Measurements from ENCODE around the gene HASPIN. TPM values are rescaled to one million over a fixed set of nuclear protein-coding genes. Genes with fewer than 3 reads are reported as not detected.

Gene HASPIN
- total and polyA plus RNA-seq, 2 of the 13 experiments (the other 11 are each of a cell fraction or from before 2014, with no cell fraction given) = 2.7 to 8.1 TPM

GRCh38 chr17:3723556-3724377 lies at the start of gene HASPIN (continued):
- TF ChIP-seq CBX2 (IDR thresholded peaks at IDR 0.05; ENCODE audit: low read depth, low read length) = no peak
- 0 out of 2 replicates have a peak, but pooled peaks have one; percentile 75 for TF ChIP-seq CBX2 (CRISPR knock-in tag; IDR thresholded peaks at IDR 0.05; ENCODE audit: low read depth)
- TF ChIP-seq ARID2 (CRISPR knock-in tag; IDR thresholded peaks at IDR 0.05; ENCODE audit: borderline replicate concordance) = peak; percentile 91
- no peak for TF ChIP-seq NFE2 (CRISPR knock-in tag; IDR thresholded peaks at IDR 0.05)
- TF ChIP-seq ZNF552 (CRISPR knock-in tag; IDR thresholded peaks at IDR 0.05; ENCODE audit: borderline replicate concordance) = peak; percentile 42
- peak; percentile 95 for TF ChIP-seq MED8 (CRISPR knock-in tag; IDR thresholded peaks at IDR 0.05; ENCODE audit: insufficient replicate concordance)
- no peak for TF ChIP-seq NCOA5 (CRISPR knock-in tag; IDR thresholded peaks at IDR 0.05)
- TF ChIP-seq ZNF124 (CRISPR knock-in tag; IDR thresholded peaks at IDR 0.05) = peak; percentile 89
- peak; percentile 83 for TF ChIP-seq RELA (CRISPR knock-in tag; IDR thresholded peaks at IDR 0.05)
- TF ChIP-seq, protein P1, sequence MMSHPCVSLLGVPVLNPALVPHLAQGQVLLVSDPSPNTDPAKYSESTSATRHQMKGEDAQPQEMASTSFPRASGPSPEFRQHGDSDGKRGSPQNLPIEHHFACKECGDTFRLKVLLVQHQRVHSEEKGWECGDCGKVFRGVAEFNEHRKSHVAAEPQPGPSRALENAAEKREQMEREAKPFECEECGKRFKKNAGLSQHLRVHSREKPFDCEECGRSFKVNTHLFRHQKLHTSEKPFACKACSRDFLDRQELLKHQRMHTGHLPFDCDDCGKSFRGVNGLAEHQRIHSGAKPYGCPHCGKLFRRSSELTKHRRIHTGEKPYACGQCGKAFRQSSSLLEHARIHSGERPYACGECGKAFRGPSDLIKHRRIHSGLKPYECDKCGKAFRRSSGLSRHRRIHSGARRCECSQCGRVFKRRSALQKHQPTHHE (CRISPR knock-in tag; IDR thresholded peaks at IDR 0.05; ENCODE audit: borderline replicate concordance) = 0 out of 2 replicates have a peak, but pooled peaks have one; percentile 57
- TF ChIP-seq ASH2L (IDR thresholded peaks at IDR 0.05; ENCODE audit: insufficient read length, low read depth, low read length) = peak; percentile 70
- TF ChIP-seq SOX6 (IDR thresholded peaks at IDR 0.05) = no peak
- TF ChIP-seq SOX6 (CRISPR knock-in tag; IDR thresholded peaks at IDR 0.05) = peak; percentile 79
- TF ChIP-seq ZNF350 (CRISPR knock-in tag; IDR thresholded peaks at IDR 0.05; ENCODE audit: borderline replicate concordance, low read depth) = peak; percentile 70
- peak; percentile 45 for TF ChIP-seq SKI (IDR thresholded peaks at IDR 0.05; ENCODE audit: partially characterized antibody)
- no peak for TF ChIP-seq ZKSCAN5 (CRISPR knock-in tag; IDR thresholded peaks at IDR 0.05)
- TF ChIP-seq ZNF841 (CRISPR knock-in tag; IDR thresholded peaks at IDR 0.05; ENCODE audit: borderline replicate concordance) = peak; percentile 70; the same call in 1 of the 2 replicates
- peak; percentile 52; the same call in 1 of the 2 replicates for TF ChIP-seq SP2 (CRISPR knock-in tag; IDR thresholded peaks at IDR 0.05)
- peak; percentile 83 for TF ChIP-seq ZNF501 (CRISPR knock-in tag; IDR thresholded peaks at IDR 0.05)
- no peak for TF ChIP-seq ZSCAN20 (CRISPR knock-in tag; IDR thresholded peaks at IDR 0.05; ENCODE audit: borderline replicate concordance)
- TF ChIP-seq, protein P2, sequence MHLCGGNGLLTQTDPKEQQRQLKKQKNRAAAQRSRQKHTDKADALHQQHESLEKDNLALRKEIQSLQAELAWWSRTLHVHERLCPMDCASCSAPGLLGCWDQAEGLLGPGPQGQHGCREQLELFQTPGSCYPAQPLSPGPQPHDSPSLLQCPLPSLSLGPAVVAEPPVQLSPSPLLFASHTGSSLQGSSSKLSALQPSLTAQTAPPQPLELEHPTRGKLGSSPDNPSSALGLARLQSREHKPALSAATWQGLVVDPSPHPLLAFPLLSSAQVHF (CRISPR knock-in tag; IDR thresholded peaks at IDR 0.05) = peak; percentile 80; the same call in 1 of the 2 replicates
- TF ChIP-seq MED1 (CRISPR knock-in tag; IDR thresholded peaks at IDR 0.05) = peak; percentile 55; the same call in 1 of the 2 replicates
- TF ChIP-seq TSC22D2 (CRISPR knock-in tag; IDR thresholded peaks at IDR 0.05; ENCODE audit: borderline replicate concordance) = peak; percentile 89; the same call in 1 of the 2 replicates
- no peak for TF ChIP-seq IKZF1 (IDR thresholded peaks at IDR 0.05)
- no peak for TF ChIP-seq ZNF597 (CRISPR knock-in tag; IDR thresholded peaks at IDR 0.05)
- peak; percentile 70; the same call in 1 of the 2 replicates for TF ChIP-seq ZNF704 (CRISPR knock-in tag; IDR thresholded peaks at IDR 0.05; ENCODE audit: borderline replicate concordance)
- TF ChIP-seq ZNF564 (CRISPR knock-in tag; IDR thresholded peaks at IDR 0.05) = peak; percentile 67; the same call in 1 of the 2 replicates

Data from HepG2 (cell line).